ENCODE data around the gene METTL25B. TPM values are rescaled to one million over a fixed set of nuclear protein-coding genes. Genes with fewer than 3 reads are reported as not detected.

The METTL25B gene
- total RNA-seq, 1 donor, result 12.5 TPM

GRCh38 chr1:156712626-156713025, 15.6 kb upstream of the METTL25B start:
- TF ChIP-seq CTCF (IDR thresholded peaks at IDR 0.05; ENCODE audit: insufficient read depth, low read depth, low read length), result no peak
- H3K4me3 ChIP-seq (ENCODE audit: low read depth, low read length), result no peak overlapping the region
- DNase-seq (ENCODE audit: low read depth), result peak; percentile 64

- TF ChIP-seq CTCF (IDR thresholded peaks at IDR 0.05; ENCODE audit: insufficient read depth, low read depth, low read length), result no peak
- no peak for DNase-seq (ENCODE audit: low read depth)
- no peak overlapping the region for H3K4me3 ChIP-seq (ENCODE audit: low read depth, low read length)
Observed at GRCh38 chr1:156714830-156715229, 13.4 kb upstream of the METTL25B start.

- no peak for TF ChIP-seq CTCF (IDR thresholded peaks at IDR 0.05; ENCODE audit: insufficient read depth, low read depth, low read length)
- no peak for DNase-seq (ENCODE audit: low read depth)
- H3K4me3 ChIP-seq (ENCODE audit: low read depth, low read length), result no peak overlapping the region
Observed at GRCh38 chr1:156717351-156717750, 10.9 kb upstream of the METTL25B start.

GRCh38 chr1:156721131-156721530, 7.1 kb upstream of the METTL25B start:
- TF ChIP-seq CTCF (IDR thresholded peaks at IDR 0.05; ENCODE audit: insufficient read depth, low read depth, low read length), result no peak
- no peak for DNase-seq (ENCODE audit: low read depth)
- H3K4me3 ChIP-seq (ENCODE audit: low read depth, low read length), result no peak overlapping the region

- no peak overlapping the region for H3K4me3 ChIP-seq (ENCODE audit: low read depth, low read length)
- no peak for DNase-seq (ENCODE audit: low read depth)
- no peak for TF ChIP-seq CTCF (IDR thresholded peaks at IDR 0.05; ENCODE audit: insufficient read depth, low read depth, low read length)
Observed at GRCh38 chr1:156721535-156721934, 6.7 kb upstream of the METTL25B start.

- peak; percentile 94 for TF ChIP-seq CTCF (IDR thresholded peaks at IDR 0.05; ENCODE audit: insufficient read depth, low read depth, low read length)
- peak overlapping the region; percentile 99 for H3K4me3 ChIP-seq (ENCODE audit: low read depth, low read length)
- DNase-seq (ENCODE audit: low read depth), result peak; percentile 91
Observed at GRCh38 chr1:156725683-156726280, 2.5 kb upstream of the METTL25B start.

Measured in fibroblast of villous mesenchyme (primary cell).